GM20431 (cell line): ENCODE measurements around the gene RAB14.
"Not testable (repeated sequence)": the region's sequence is repeated elsewhere in the genome, so short reads cannot be mapped to it uniquely, and the experiment has no call there.

Experiments
- in situ Hi-C: fragments of 300-500 bp; cut with MseI, MboI; formaldehyde crosslinking; loops from one replicate; pipeline ENCODE4 v1.15.0; 2020; ENCODE audit warnings: low sequenced_read_pairs; ENCODE audit not compliant: unreplicated experiment

The RAB14 gene

DNA sequence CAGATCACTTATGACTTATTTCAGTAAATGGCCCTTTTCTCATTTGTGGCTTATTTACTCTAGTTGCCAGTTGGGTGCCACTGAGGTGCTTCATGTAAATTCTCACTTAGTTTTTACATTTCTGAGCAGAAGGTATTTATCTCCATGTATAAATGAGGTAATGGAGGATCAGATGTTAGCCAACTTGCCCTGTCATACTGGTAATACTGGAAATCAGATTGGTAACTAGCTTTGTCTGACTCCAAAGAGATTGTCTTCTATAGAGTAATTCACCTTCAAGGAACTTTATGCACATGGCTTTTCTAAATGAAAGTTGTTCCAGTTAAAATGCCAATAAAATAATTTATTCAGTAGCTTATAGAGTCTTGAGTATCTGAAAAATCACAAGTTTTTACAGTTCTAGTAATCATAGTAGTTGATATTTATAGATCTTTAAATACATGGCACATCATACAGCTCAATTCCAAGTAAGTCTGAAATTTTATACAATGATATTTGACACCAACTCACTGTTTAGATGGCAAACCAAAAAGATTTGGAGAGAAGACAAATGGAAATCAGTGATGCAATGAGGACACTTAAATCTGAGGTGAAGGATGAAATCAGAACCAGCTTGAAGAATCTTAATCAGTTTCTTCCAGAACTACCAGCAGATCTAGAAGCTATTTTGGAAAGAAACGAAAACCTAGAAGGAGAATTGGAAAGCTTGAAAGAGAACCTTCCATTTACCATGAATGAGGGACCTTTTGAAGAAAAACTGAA is 28.8 kb downstream of the RAB14 start:
- in situ Hi-C loops, result no loop called here

DNA sequence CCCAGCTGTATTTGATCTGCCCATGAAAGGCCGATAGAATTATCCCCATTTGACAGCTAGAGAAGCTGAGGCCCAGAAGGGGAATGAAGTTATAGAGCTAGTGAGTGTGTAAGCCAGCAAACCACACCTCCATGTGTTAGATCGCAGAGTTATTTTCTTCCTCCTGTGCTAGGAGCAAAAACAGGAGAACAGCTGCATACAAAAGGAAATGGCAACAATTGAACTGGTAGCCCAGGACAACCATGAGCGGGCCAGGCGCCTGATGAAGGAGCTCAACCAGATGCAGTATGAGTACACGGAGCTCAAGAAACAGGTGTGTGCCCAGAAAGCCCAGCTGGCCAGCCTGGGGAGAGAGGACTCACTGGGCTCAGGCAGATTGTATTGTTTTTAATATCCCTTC is 30.4 kb downstream of the RAB14 start:
- in situ Hi-C loops, result no loop called here

- in situ Hi-C loops, result no loop called here
Observed at GRCh38 chr9:121169094-121169601, 32.5 kb downstream of the RAB14 start.

DNA sequence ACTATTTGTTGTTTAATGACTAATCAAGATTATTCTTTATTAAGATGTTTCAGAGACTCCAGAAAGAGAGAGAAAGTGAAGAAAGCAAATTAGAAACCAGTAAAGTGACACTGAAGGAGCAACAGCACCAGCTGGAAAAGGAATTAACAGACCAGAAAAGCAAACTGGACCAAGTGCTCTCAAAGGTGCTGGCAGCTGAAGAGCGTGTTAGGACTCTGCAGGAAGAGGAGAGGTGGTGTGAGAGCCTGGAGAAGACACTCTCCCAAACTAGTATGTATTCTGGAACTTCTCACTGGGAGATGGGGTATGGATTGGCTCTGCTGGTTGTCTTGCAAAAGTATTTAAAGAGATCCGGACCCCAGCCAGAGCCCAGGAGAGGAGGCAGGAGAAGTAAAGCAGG is 33.6 kb downstream of the RAB14 start:
- in situ Hi-C loops, result no loop called here

DNA sequence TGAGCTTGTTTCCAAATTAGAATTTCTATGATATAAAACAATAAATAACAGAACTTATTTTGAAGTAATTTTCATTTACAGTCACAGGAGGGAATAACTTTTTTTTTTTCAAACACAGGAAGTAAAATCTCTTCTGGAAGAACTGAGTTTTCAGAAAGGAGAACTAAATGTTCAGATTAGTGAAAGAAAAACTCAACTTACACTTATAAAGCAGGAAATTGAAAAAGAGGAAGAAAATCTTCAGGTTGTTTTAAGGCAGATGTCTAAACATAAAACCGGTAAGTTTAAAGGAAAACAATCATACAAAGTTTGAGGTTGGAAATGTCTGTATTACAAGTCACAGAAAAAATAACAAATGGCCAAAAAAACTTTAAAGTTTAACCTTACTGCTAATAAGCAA is 41.6 kb downstream of the RAB14 start:
- in situ Hi-C loops, result no loop called here

DNA sequence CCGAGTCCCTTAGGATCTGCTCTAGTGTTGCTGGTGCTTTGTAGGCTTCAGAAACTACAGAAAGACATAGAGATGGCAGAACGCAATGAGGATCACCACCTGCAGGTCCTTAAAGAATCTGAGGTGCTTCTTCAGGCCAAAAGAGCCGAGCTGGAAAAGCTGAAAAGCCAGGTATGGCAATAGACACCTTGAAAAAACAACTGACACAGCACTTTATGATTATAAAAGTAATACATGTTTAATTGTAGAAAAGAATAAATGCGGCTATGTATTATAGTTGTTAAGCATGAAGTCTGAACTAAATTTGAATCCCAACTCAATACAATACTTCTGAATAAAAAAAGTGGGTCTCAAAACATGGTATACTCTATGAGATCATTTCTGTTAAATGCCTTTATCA is 43.7 kb downstream of the RAB14 start:
- in situ Hi-C loops, result no loop called here

DNA sequence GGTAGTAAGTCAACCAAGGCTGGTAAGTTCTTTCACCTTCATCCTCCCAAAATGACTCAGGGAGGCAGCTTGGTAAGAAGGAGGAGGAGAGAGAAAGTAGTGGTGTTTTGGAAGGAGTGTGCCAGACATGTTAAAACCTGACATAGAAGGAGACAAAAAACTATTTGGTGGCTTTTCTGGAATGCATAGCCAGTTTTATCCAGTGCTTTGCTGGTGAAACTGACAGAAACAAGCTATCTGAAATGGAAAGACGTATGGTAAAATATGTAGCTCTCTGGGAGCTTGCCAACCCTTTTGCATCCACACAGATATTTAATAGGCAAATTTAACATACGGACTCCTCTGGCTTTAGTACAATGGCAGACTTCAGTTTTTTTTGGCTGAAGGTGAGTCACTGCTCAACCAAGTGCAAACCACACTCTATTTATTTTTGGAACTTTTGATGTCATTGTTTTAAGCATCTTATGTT is 45.4 kb downstream of the RAB14 start:
- in situ Hi-C loops, result no loop called here

GRCh38 chr9:121154782-121155181 is 46.9 kb downstream of the RAB14 start:
- in situ Hi-C loops, result no loop called here

DNA sequence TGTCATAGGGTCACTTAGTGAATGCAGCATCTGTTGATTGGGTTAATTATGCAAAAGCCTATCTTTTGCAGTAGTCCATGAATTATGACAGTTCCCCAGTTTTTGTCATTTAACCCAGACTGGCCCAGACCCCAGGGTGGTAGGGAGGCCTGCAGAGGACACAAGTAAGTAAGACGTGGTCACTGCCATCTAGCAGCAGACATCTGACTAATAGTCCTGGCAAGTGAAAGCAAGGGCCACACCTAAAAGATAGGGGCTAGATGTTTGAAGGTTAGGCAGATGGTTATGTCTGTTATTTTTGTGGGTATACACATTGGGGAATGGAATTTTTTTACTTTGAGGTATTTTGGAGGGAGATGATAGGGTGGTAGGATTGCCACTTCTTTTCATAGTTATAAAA is 48.0 kb downstream of the RAB14 start:
- in situ Hi-C loops, result no loop called here

DNA sequence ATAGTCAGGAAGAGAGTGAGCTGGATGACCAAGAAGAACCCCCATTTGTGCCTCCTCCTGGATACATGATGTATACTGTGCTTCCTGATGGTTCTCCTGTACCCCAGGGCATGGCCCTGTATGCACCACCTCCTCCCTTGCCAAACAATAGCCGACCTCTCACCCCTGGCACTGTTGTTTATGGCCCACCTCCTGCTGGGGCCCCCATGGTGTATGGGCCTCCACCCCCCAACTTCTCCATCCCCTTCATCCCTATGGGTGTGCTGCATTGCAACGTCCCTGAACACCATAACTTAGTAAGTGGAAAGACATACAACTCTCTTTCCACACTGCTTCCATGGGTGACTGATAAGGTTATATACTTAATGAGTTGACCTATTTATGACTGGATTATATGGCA is 51.5 kb downstream of the RAB14 start:
- in situ Hi-C loops, result no loop called here

DNA sequence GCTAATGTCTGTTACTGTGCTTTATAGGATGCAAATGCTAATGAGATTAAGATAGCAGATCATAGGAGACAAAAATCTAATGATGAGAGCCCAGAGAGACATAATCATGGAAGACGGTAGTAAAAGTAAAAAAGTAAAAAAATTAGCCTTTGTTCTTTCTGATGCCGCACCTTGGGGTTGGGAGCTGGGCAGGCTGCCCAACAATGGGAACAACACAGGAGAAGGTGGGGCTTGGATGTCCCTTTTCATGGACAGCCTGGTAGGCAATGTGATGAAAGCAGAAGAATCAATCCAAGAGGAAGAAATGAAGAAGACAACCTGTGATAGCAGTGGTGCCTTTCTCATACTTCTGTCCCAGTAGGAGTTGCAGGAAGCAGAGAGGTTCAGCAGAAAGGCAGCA is 57.2 kb downstream of the RAB14 start:
- in situ Hi-C loops, result no loop called here

DNA sequence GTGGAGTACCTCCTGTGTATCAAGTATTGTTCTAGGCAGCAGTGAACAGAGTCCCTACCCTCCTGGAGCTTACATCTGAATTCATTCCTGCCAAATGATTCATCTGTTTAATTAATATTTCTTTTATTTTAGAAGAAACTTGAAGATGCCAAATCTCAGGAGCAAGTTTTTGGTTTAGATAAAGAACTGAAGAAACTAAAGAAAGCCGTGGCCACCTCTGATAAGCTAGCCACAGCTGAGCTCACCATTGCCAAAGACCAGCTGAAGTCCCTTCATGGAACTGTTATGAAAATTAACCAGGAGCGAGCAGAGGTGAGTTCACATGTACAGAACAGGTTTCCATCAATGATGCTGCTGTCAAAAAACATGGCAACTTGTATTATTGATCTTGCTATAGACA is 57.9 kb downstream of the RAB14 start:
- in situ Hi-C loops, result no loop called here

DNA sequence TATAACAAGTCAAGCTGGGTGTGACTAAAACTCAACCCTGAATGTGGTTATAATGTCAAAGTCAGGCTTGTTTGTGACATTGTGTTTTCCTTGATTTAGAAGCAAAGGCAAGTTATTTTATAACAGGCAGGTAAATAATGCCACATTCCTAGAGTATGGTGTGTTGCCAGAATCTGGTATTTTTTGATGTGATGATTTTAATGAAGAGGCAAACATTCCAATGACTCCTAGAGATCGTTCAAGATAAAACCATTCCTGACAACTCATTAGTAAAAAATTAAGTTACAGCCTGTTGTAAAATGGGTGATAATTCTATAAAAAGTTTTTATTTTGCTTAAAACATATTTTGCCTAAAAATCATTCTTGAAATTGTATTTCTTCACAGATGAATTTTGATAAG is 60.0 kb downstream of the RAB14 start:
- in situ Hi-C loops, result no loop called here

- in situ Hi-C loops, result no loop called here
Observed at GRCh38 chr9:121141306-121141705, 60.4 kb downstream of the RAB14 start.

GRCh38 chr9:121140162-121140561 is 61.5 kb downstream of the RAB14 start:
- in situ Hi-C loops, result no loop called here

DNA sequence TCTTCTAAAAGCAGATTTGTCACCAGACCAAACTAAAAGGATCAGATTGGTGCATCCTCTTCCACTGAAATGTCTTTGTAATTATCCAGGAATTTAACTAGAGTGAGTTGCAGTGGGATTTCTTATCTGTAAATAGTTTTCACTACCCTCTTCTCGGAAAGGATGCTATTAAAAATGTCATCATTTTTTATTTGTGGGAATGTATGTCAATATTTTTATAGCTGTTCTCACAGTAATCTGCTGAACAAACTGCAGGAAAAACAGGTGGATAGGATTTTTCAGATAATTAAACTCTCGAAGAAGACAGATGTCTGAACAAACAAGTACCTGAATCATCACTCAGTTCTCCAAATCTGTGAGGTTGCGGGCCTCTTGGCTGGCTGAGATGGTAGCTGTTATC is 62.7 kb downstream of the RAB14 start:
- in situ Hi-C loops, result no loop called here

DNA sequence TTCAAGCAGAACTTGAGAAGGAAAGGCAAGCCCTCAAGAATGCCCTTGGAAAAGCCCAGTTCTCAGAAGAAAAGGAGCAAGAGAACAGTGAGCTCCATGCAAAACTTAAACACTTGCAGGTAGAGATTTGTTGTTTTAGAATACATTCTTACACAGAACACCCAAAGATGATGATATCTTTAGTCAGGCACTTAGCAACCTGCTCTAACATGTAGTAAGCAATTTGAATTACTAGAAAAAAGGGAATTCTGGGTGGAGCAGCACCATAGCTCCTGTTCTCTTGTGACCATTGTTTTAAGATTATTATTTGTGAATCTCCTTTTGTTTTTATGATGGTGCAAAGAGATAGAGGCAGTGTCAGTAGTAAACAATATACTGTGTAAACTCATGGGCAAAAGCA is 63.1 kb downstream of the RAB14 start:
- in situ Hi-C loops, result no loop called here

DNA sequence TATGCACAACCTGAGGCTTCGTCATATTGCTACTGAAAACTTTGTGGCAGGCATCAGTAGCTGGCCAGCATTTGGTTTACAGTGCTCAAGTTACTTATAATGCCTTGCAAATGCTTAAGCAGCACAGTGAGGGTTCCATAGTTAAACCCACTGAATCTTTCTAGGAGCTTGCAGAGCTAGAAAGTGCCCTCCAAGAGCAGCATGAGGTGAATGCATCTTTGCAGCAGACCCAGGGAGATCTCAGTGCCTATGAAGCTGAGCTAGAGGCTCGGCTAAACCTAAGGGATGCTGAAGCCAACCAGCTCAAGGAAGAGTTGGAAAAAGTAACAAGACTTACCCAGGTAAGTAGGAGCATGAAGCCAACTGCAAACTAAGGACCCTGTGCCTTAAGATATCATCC is 66.0 kb downstream of the RAB14 start:
- in situ Hi-C loops, result no loop called here

DNA sequence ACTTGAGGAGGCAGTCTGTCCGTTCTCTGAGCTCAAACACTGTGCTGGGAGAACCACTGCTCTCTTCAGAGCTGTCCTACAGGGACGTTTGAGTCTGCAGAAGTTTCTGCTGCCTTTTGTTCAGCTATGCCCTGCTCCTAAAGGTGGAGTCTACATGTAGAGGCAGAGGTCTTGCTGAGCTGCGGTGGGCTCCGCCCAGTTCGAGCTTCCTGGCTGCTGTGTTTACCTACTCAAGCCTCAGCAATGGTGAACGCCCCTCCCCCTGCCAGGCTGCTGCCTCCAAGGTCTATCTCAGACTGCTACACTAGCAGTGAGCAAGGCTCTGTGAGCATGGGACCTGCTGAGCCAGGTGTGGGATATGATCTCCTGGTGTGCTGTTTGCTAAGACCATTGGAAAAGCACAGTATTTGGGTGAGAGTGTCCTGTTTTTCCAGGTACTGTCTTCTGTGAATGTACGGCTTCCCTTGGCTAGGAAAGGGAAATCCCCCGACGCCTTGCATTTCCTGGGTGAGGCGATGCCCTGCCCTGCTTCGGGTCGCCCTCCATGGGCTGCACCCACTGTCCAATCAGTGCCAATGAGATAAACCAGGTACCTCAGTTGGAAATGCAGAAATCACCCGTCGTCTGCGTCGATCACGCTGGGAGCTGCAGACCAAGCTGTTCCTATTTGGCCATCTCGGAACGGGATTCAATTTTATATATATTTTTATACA is 68.4 kb downstream of the RAB14 start:
- in situ Hi-C loops, result no loop called here

GRCh38 chr9:121129384-121129783 is 72.3 kb downstream of the RAB14 start:
- in situ Hi-C loops, result not testable (repeated sequence)
